ENCODE measurements around the gene NEMF. TPM values are rescaled to one million over a fixed set of nuclear protein-coding genes. Genes with fewer than 3 reads are reported as not detected.

Gene NEMF
- total RNA-seq, 1 experiment from 2014 or later, result 55.0 TPM

- no peaks in the 10 kb centered on the region for H3K27me3 Mint-ChIP-seq (ENCODE audit: insufficient read depth, unreplicated experiment)
- CTCF ChIA-PET, result interaction anchor here (0.5 to 13.6 kb wide), 54 partner anchors 8 to 678 kb away, joined by 3 to 178 read pairs (median 5); partner anchors contain the start of genes ARF6, NEMF and VCPKMT
- no peak overlapping the region for H3K27ac Mint-ChIP-seq (ENCODE audit: low read depth, unreplicated experiment)
- intact Hi-C loops (cut with micrococcal nuclease), result loop anchor here (5.0 to 10.0 kb wide), 2 partner anchors 371 to 674 kb away; partner anchors contain the start of genes MAP4K5 and SOS2
- TF ChIP-seq CTCF (IDR thresholded peaks at IDR 0.05; ENCODE audit: unreplicated experiment), result no peak
- POLR2A ChIA-PET, result interaction anchor here (0.9 to 9.1 kb wide), 26 partner anchors 9 to 370 kb away, joined by 3 to 176 read pairs (median 8); partner anchors contain the start of genes ARF6, KLHDC2, NEMF and SOS2
- H3K9me3 Mint-ChIP-seq (ENCODE audit: unreplicated experiment), result no peaks in the 10 kb centered on the region
- H3K4me1 Mint-ChIP-seq (ENCODE audit: insufficient read depth, unreplicated experiment), result no peaks in the 10 kb centered on the region
- DNase-seq (ENCODE audit: unreplicated experiment), result no peak
- no peak overlapping the region for H3K4me3 Mint-ChIP-seq (ENCODE audit: unreplicated experiment)
- peaks cover 18% of the 10 kb centered on the region for H3K36me3 Mint-ChIP-seq (ENCODE audit: insufficient read depth, unreplicated experiment)
- BruUV-seq (replicated peaks), result no TSS peak
Measured at GRCh38 chr14:49860988-49861698, 8.6 kb upstream of the NEMF start.

GRCh38 chr14:49858383-49858782, 5.8 kb upstream of the NEMF start:
- peaks cover 18% of the 10 kb centered on the region for H3K36me3 Mint-ChIP-seq (ENCODE audit: insufficient read depth, unreplicated experiment)
- no peak for DNase-seq (ENCODE audit: unreplicated experiment)
- TF ChIP-seq CTCF (IDR thresholded peaks at IDR 0.05; ENCODE audit: unreplicated experiment), result no peak
- no TSS peak for BruUV-seq (replicated peaks)
- H3K4me3 Mint-ChIP-seq (ENCODE audit: unreplicated experiment), result no peak overlapping the region
- H3K4me1 Mint-ChIP-seq (ENCODE audit: insufficient read depth, unreplicated experiment), result peaks cover 6% of the 10 kb centered on the region
- no peak overlapping the region for H3K27ac Mint-ChIP-seq (ENCODE audit: low read depth, unreplicated experiment)
- no peaks in the 10 kb centered on the region for H3K9me3 Mint-ChIP-seq (ENCODE audit: unreplicated experiment)
- CTCF ChIA-PET, result interaction anchor here (0.5 to 13.6 kb wide), 8 partner anchors 17 to 674 kb away, joined by 3 to 178 read pairs (median 4); no protein-coding TSS in a partner anchor
- intact Hi-C loops (cut with micrococcal nuclease), result no loop called here
- POLR2A ChIA-PET, result interaction anchor here (0.6 to 1.4 kb wide), 3 partner anchors 64 to 256 kb away, joined by 3 to 4 read pairs (median 3); partner anchors contain the start of gene KLHDC2
- no peaks in the 10 kb centered on the region for H3K27me3 Mint-ChIP-seq (ENCODE audit: insufficient read depth, unreplicated experiment)

DNA sequence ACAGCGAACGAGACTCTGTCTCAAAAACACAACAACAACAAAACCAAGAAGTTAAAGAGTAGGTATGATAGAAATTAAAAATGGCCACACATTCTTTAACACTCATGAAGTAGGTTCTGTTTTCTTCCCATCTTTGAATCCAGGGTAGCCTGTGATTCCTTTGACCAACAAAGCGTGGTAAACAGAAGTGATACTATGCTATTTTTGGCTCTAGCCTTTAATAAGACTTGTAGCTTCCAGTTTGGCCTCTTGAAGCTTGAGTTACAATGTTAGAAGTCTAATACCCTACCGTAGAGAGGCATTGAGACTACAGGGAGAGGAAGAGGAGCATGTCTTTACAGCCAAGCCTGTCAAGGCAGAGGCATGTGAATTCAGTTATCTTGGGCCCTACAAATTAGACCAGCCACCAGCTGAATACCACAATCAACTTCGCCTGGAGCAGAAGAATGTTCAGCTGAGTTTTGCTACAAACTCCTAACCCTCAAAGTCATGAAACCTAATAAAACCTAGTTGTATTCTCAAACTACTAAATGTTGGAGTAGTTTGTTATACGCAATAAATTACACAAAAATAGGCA, 4.9 kb upstream of the NEMF start:
- BruUV-seq (replicated peaks), result no TSS peak
- no peak overlapping the region for H3K4me3 Mint-ChIP-seq (ENCODE audit: unreplicated experiment)
- ChIA-PET POLR2A (interaction anchor here (1.4 kb wide), 1 partner anchor 89 kb away, joined by 4 read pairs; the partner anchor contains the start of gene KLHDC2), CTCF (interaction anchor here (0.6 to 13.6 kb wide), 6 partner anchors 60 to 252 kb away, joined by 3 to 178 read pairs (median 4); no protein-coding TSS in a partner anchor)
- H3K27me3 Mint-ChIP-seq (ENCODE audit: insufficient read depth, unreplicated experiment), result no peaks in the 10 kb centered on the region
- H3K27ac Mint-ChIP-seq (ENCODE audit: low read depth, unreplicated experiment), result no peak overlapping the region
- no peaks in the 10 kb centered on the region for H3K9me3 Mint-ChIP-seq (ENCODE audit: unreplicated experiment)
- no peak for DNase-seq (ENCODE audit: unreplicated experiment)
- peaks cover 6% of the 10 kb centered on the region for H3K4me1 Mint-ChIP-seq (ENCODE audit: insufficient read depth, unreplicated experiment)
- peaks cover 18% of the 10 kb centered on the region for H3K36me3 Mint-ChIP-seq (ENCODE audit: insufficient read depth, unreplicated experiment)
- TF ChIP-seq CTCF (IDR thresholded peaks at IDR 0.05; ENCODE audit: unreplicated experiment), result no peak
- intact Hi-C loops (cut with micrococcal nuclease), result no loop called here
